K562 (cell line): Measurements from ENCODE around the gene MPI. TPM values are rescaled to one million over a fixed set of nuclear protein-coding genes. Genes with fewer than 3 reads are reported as not detected.

ENCODE experiments used
- CHCHD3 ChIP-seq: fragments of 250-450 bp; sonication (Bioruptor Pico); IDR thresholded peaks from 2 replicates; pipeline ENCODE4 v2.1.2; 2022; ENCODE audit warnings: mild to moderate bottlenecking
- LEF1 ChIP-seq: fragments of 450-650 bp; IDR thresholded peaks from 2 replicates; pipeline ENCODE4 v1.6.1; 2016; ENCODE audit warnings: mild to moderate bottlenecking
- POLR2AphosphoS2 ChIP-seq: IDR thresholded peaks from 2 replicates; pipeline ENCODE4 v1.6.1; 2012; ENCODE audit warnings: low read length, improper control_type of control experiment
- RBM15 ChIP-seq: fragments of 200-400 bp; formaldehyde crosslinking; IDR thresholded peaks from 2 replicates; pipeline ENCODE4 v1.6.1; 2018; ENCODE audit warnings: mild to moderate bottlenecking, low read length, moderate library complexity; ENCODE audit not compliant: insufficient read depth
- SRSF9 ChIP-seq: fragments of 200-400 bp; formaldehyde crosslinking; IDR thresholded peaks from 2 replicates; pipeline ENCODE4 v1.6.1; 2017; ENCODE audit warnings: low read depth, low read length, borderline replicate concordance
- XRCC5 ChIP-seq: fragments of 200-400 bp; formaldehyde crosslinking; IDR thresholded peaks from 2 replicates; pipeline ENCODE4 v1.6.1; 2017; ENCODE audit warnings: low read depth, mild to moderate bottlenecking, low read length
- ZNF212 ChIP-seq: fragments of 450-650 bp; formaldehyde crosslinking; IDR thresholded peaks from 2 replicates; pipeline ENCODE4 v1.4.0; 2020; ENCODE audit warnings: mild to moderate bottlenecking
- ZNF23 ChIP-seq: fragments of 250-450 bp; sonication (Bioruptor Pico); IDR thresholded peaks from 2 replicates; pipeline ENCODE4 v1.4.0; 2020; ENCODE audit warnings: mild to moderate bottlenecking
- ZNF444 ChIP-seq: fragments of 250-450 bp; sonication (Bioruptor Pico); IDR thresholded peaks from 2 replicates; pipeline ENCODE4 v1.4.0; 2020; ENCODE audit warnings: mild to moderate bottlenecking, moderate library complexity
- polyA plus RNA-seq, 8 experiments: library from polyadenylated mRNA; depleted of rRNA in 4 of 8; stranded (reverse) in 5 of 8; unstranded in 3 of 8; fragments of >200 nt; fragmentation: Nextera tagmentation in 2 of 8; fragmentation: Illumina TruSeq in 1 of 8; extraction: Ambion mirVana in 2 of 8; extraction: Trizol in 1 of 8; gene quantifications; 2 replicates each; pipeline versions ENCODE4 v1.2.1 to v1.2.3, GENCODE V29; 2011 to 2014; ENCODE audit warnings: inconsistent platforms in 1 of 8, missing spikeins in 1 of 8
- total RNA-seq, 7 experiments: library from RNA; depleted of rRNA in 6 of 7; stranded (reverse); fragments of >200 nt in 6 of 7; fragmentation: Illumina TruSeq in 2 of 7; extraction: Trizol in 2 of 7; gene quantifications; 2 replicates each; pipeline versions ENCODE4 v1.2.1 to v1.2.3, GENCODE V29; 2011 to 2021; ENCODE audit warnings: low replicate concordance in 1 of 7
- TF ChIP-seq, protein P1 (sequence below): fragments of 250-450 bp; sonication (Bioruptor Pico); IDR thresholded peaks from 2 replicates; pipeline ENCODE4 v1.9.0; 2021; ENCODE audit warnings: mild to moderate bottlenecking, inconsistent platforms
- TF ChIP-seq, protein P2 (sequence below), 2 experiments: fragments of 450-650 bp; IDR thresholded peaks; 2 replicates each; pipeline ENCODE4 v1.6.1; 2016; ENCODE audit warnings: mild to moderate bottlenecking in 2 of 2, borderline replicate concordance in 1 of 2, low read depth in 1 of 2, moderate library complexity in 1 of 2
- TF ChIP-seq, protein P3 (sequence below): fragments of 450-650 bp; IDR thresholded peaks from 2 replicates; pipeline ENCODE4 v1.6.1; 2016; ENCODE audit warnings: borderline replicate concordance
- TF ChIP-seq, protein P4 (sequence below): fragments of 450-650 bp; formaldehyde crosslinking; IDR thresholded peaks from 2 replicates; pipeline ENCODE4 v1.4.0; 2020; ENCODE audit warnings: mild to moderate bottlenecking, mixed read lengths

The MPI gene
- total and polyA plus RNA-seq, 9 of the 15 experiments (the other 6 are each of a cell fraction or from before 2014, with no cell fraction given), result 30.7 to 105 (median 40.5) TPM

DNA sequence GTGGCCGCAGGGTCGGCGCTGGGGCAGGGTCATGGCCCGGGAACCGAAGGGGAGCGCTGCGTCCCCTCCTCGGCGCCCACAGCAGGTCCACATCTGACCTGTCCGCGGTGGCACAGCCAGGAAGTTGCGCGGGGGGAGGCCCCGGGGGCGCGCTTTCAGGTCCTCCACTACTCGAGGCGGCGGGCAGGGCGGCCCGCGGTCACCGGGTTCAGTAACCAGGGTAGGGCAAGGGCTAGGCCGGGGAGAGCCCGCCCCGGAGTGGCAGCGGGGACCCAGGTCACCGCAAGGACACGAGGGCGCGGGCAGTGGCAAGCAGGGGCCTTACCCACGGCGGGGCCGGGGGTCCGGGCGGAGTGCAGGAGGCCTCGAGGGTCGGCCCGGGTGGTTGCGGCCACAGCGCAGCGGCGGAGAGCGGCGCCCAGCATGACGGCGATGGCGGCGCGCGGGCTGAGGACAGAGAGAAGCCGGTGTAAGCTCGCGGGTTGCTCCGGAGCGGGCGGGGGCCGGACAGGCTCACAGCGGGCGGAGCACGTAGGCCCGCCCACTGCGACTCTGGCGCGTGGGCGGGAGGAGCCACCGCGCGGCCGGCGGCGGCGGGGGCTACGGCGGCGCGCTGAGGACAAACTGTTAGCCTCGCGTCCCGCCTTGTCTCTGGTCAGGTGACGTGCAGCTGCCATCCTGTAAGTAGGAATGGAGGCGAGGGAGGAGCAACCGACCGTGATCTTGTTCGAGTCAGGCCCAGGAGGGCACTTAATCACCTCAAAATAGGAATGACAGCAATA is 47.9 kb downstream of the MPI start, which contains the start of gene COX5A (continued):
- TF ChIP-seq CHCHD3 (CRISPR knock-in tag) (no peak), SRSF9 (no peak), ZNF444 (CRISPR knock-in tag) (no peak), LEF1 (peak; percentile 46; the same call in 1 of the 2 replicates), XRCC5 (no peak), ZNF23 (no peak), RBM15 (no peak), ZNF212 (CRISPR knock-in tag) (no peak), POLR2AphosphoS2 (no peak)
- TF ChIP-seq, protein P1, sequence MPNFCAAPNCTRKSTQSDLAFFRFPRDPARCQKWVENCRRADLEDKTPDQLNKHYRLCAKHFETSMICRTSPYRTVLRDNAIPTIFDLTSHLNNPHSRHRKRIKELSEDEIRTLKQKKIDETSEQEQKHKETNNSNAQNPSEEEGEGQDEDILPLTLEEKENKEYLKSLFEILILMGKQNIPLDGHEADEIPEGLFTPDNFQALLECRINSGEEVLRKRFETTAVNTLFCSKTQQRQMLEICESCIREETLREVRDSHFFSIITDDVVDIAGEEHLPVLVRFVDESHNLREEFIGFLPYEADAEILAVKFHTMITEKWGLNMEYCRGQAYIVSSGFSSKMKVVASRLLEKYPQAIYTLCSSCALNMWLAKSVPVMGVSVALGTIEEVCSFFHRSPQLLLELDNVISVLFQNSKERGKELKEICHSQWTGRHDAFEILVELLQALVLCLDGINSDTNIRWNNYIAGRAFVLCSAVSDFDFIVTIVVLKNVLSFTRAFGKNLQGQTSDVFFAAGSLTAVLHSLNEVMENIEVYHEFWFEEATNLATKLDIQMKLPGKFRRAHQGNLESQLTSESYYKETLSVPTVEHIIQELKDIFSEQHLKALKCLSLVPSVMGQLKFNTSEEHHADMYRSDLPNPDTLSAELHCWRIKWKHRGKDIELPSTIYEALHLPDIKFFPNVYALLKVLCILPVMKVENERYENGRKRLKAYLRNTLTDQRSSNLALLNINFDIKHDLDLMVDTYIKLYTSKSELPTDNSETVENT (CRISPR knock-in tag), result 0 out of 2 replicates have a peak, but pooled peaks have one; percentile 8
- TF ChIP-seq, protein P2, sequence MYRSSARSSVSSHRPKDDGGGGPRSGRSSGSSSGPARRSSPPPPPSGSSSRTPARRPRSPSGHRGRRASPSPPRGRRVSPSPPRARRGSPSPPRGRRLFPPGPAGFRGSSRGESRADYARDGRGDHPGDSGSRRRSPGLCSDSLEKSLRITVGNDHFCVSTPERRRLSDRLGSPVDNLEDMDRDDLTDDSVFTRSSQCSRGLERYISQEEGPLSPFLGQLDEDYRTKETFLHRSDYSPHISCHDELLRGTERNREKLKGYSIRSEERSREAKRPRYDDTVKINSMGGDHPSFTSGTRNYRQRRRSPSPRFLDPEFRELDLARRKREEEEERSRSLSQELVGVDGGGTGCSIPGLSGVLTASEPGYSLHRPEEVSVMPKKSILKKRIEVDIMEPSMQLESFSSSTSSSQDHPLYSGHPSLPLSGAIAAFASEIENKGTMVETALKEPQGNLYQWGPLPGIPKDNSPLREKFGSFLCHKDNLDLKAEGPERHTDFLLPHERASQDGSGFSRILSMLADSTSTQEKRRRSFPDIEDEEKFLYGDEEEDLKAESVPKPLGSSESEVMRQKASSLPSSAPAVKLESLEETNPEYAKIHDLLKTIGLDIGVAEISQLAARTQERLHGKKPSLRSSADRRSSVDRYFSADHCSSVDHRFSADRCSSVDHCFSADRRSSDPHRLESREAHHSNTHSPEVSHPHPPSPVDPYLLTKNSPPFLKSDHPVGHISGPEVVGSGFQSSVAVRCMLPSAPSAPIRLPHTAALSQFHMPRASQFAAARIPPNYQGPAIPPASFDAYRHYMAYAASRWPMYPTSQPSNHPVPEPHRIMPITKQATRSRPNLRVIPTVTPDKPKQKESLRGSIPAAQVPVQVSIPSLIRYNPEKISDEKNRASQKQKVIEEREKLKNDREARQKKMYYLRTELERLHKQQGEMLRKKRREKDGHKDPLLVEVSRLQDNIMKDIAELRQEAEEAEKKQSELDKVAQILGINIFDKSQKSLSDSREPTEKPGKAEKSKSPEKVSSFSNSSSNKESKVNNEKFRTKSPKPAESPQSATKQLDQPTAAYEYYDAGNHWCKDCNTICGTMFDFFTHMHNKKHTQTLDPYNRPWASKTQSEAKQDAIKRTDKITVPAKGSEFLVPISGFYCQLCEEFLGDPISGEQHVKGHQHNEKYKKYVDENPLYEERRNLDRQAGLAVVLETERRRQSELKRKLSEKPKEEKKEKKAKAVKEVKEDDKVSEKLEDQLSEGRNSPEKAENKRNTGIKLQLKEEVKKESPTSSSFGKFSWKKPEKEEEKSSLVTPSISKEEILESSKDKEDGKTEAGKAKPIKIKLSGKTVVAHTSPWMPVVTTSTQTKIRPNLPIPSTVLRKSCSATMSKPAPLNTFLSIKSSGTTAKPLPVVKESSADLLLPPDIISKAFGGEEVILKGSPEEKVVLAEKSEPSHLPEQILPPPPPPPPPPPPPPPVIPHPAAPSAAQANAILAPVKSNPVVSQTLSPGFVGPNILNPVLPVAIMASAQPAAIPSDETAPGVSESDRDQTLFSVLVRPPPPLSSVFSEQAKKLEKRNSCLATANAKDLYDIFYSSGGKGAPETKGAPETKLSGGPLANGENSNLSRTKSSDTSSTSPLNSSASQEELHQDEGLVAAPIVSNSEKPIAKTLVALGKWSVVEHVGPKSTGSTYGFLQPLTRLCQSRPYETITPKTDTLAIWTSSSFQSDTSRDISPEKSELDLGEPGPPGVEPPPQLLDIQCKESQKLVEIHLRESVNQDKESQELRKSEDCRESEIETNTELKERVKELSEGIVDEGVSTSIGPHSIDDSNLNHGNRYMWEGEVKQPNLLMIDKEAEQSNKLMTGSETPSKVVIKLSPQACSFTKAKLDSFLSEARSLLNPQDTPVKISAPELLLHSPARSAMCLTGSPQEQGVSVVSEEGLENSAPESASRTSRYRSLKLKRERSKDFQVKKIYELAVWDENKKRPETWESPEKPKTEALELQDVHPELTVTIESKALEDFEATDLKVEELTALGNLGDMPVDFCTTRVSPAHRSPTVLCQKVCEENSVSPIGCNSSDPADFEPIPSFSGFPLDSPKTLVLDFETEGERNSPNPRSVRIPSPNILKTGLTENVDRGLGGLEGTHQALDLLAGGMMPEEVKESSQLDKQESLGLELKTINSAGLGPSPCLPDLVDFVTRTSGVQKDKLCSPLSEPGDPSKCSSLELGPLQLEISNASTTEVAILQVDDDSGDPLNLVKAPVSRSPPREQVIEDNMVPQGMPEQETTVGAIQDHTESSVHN (IDR thresholded peaks at IDR 0.05; ENCODE audit: borderline replicate concordance in 1 of 2, low read depth in 1 of 2), result no peak
- TF ChIP-seq, protein P3, sequence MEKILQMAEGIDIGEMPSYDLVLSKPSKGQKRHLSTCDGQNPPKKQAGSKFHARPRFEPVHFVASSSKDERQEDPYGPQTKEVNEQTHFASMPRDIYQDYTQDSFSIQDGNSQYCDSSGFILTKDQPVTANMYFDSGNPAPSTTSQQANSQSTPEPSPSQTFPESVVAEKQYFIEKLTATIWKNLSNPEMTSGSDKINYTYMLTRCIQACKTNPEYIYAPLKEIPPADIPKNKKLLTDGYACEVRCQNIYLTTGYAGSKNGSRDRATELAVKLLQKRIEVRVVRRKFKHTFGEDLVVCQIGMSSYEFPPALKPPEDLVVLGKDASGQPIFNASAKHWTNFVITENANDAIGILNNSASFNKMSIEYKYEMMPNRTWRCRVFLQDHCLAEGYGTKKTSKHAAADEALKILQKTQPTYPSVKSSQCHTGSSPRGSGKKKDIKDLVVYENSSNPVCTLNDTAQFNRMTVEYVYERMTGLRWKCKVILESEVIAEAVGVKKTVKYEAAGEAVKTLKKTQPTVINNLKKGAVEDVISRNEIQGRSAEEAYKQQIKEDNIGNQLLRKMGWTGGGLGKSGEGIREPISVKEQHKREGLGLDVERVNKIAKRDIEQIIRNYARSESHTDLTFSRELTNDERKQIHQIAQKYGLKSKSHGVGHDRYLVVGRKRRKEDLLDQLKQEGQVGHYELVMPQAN, result no peak
- TF ChIP-seq, protein P4, sequence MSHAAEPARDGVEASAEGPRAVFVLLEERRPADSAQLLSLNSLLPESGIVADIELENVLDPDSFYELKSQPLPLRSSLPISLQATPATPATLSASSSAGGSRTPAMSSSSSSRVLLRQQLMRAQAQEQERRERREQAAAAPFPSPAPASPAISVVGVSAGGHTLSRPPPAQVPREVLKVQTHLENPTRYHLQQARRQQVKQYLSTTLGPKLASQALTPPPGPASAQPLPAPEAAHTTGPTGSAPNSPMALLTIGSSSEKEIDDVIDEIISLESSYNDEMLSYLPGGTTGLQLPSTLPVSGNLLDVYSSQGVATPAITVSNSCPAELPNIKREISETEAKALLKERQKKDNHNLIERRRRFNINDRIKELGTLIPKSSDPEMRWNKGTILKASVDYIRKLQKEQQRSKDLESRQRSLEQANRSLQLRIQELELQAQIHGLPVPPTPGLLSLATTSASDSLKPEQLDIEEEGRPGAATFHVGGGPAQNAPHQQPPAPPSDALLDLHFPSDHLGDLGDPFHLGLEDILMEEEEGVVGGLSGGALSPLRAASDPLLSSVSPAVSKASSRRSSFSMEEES (CRISPR knock-in tag), result peak; percentile 67
